ENCODE data around the gene TRMT11.
A peak's percentile ranks its signal among the peaks of the same experiment; 100 is the strongest.

TRMT11 gene

DNA sequence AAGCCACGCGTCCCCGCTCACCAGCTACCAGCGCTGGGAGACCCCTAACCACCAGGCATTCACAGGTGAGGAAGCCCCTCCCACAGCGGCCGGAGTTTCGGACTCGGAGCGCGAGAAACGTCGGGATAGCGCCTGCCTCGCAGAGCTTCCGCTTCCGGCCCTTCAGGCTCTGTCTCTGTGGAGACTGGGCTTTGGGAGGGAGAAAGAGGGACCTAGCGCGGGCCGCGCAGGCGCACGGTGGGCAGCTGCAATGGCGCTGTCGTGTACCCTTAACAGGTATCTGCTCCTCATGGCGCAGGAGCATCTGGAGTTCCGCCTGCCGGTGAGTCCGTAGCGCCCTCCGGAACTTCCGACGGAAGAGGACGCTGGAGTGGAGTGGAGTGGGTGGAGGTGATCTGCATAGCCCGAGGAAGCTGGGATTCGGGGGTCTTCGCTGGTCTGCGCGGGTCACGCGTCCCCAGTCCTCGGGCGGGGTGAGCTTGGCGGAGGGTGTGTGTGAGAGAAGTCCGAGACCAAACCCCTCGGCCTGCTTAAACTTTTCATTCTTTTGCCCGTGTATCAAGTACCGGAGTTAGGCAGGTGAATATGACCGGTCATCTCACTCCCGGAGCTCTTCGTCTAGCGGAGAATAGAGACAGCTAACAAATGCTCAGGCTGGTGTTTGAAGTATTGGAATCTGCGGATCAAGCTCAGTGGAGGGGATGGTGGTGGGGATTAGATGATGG is at the start of gene TRMT11:
Gene TRMT11, plus strand, starts transcription at position 240 of the 725 bp plus-strand sequence. Its CDS starts 11 bp downstream, at position 251.
- H3K9ac ChIP-seq (ENCODE audit: low read length in 5 of 5): peak within 1 kb of the TSS; percentile 70 to 89 (median 81)
- peaks cover 0 to 5% (median 0%) of the 10 kb centered on the region in 5 donors for H3K36me3 ChIP-seq (ENCODE audit: control insufficient read depth in 5 of 5, insufficient read depth in 5 of 5, low read length in 5 of 5)
- H3K27me3 ChIP-seq (ENCODE audit: control insufficient read depth in 5 of 5, insufficient read depth in 4 of 5, low read length in 5 of 5): no peaks in the 10 kb centered on the region
- H3K27ac ChIP-seq (ENCODE audit: low read depth, low read length): peak within 1 kb of the TSS; percentile 54
- peaks cover 0 to 17% (median 17%) of the 10 kb centered on the region in 5 donors for H3K4me1 ChIP-seq (ENCODE audit: control insufficient read depth in 5 of 5, insufficient read depth in 5 of 5, low read length in 5 of 5)
- H3K4me3 ChIP-seq (ENCODE audit: low read depth in 1 of 5, low read length in 5 of 5): peak within 1 kb of the TSS; percentile 83 to 99 (median 98)
- H3K9me3 ChIP-seq (ENCODE audit: control insufficient read depth in 5 of 5, low read length in 5 of 5): no peaks in the 10 kb centered on the region

DNA sequence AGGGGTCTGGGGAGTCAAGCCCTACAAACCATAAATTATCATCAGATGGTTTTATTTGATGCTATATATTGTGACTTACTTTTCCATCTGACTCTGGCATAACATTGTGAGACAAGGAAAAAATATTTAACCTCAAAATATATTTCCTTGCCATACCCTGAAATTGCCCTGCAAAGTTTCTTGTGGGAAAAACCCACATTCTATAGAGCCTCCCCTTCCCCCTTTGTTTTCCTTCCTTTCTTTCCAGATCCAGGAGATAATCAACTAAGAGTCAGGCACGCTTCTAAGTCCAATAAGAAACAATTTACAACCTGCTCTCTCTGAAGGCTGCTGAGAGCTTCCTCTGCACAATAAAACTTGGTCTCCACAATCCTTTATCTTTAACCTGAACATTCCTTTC is 47.3 kb upstream of the TRMT11 start:
- peaks cover 0 to 7% (median 6%) of the 10 kb centered on the region in 5 donors for H3K4me1 ChIP-seq (ENCODE audit: control insufficient read depth in 5 of 5, insufficient read depth in 5 of 5, low read length in 5 of 5)
- no peak overlapping the region for H3K4me3 ChIP-seq (ENCODE audit: low read depth in 1 of 5, low read length in 5 of 5)
- no peak overlapping the region for H3K27ac ChIP-seq (ENCODE audit: low read depth, low read length)
- no peaks in the 10 kb centered on the region for H3K9me3 ChIP-seq (ENCODE audit: control insufficient read depth in 5 of 5, low read length in 5 of 5)
- H3K27me3 ChIP-seq (ENCODE audit: control insufficient read depth in 5 of 5, insufficient read depth in 4 of 5, low read length in 5 of 5): no peaks in the 10 kb centered on the region
- no peaks in the 10 kb centered on the region for H3K36me3 ChIP-seq (ENCODE audit: control insufficient read depth in 5 of 5, insufficient read depth in 5 of 5, low read length in 5 of 5)
- no peak overlapping the region for H3K9ac ChIP-seq (ENCODE audit: low read length in 5 of 5)

DNA sequence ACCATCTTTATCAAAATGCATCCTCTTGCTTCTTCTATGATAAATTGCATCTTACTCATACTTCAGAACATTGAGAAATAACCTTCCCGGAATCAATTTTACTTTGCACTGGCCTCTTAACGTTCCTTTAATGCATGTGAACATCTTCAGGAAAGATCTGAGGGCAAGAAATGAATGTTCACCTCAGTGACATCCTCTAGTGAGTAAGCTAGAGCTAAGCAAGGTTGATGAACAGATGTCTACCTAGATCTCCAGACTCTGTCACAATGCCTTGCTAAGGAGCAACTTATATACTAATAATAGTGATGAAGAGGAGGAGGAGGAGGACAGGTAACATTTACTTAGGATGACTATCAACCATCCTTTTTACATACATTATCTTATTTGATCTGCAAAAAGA is 46.5 kb upstream of the TRMT11 start:
- H3K9me3 ChIP-seq (ENCODE audit: control insufficient read depth in 5 of 5, low read length in 5 of 5): no peaks in the 10 kb centered on the region
- H3K36me3 ChIP-seq (ENCODE audit: control insufficient read depth in 5 of 5, insufficient read depth in 5 of 5, low read length in 5 of 5): no peaks in the 10 kb centered on the region
- no peaks in the 10 kb centered on the region for H3K27me3 ChIP-seq (ENCODE audit: control insufficient read depth in 5 of 5, insufficient read depth in 4 of 5, low read length in 5 of 5)
- no peak overlapping the region for H3K4me3 ChIP-seq (ENCODE audit: low read depth in 1 of 5, low read length in 5 of 5)
- H3K9ac ChIP-seq (ENCODE audit: low read length in 5 of 5): no peak overlapping the region
- H3K27ac ChIP-seq (ENCODE audit: low read depth, low read length): no peak overlapping the region
- peaks cover 0 to 14% (median 11%) of the 10 kb centered on the region in 5 donors for H3K4me1 ChIP-seq (ENCODE audit: control insufficient read depth in 5 of 5, insufficient read depth in 5 of 5, low read length in 5 of 5)

DNA sequence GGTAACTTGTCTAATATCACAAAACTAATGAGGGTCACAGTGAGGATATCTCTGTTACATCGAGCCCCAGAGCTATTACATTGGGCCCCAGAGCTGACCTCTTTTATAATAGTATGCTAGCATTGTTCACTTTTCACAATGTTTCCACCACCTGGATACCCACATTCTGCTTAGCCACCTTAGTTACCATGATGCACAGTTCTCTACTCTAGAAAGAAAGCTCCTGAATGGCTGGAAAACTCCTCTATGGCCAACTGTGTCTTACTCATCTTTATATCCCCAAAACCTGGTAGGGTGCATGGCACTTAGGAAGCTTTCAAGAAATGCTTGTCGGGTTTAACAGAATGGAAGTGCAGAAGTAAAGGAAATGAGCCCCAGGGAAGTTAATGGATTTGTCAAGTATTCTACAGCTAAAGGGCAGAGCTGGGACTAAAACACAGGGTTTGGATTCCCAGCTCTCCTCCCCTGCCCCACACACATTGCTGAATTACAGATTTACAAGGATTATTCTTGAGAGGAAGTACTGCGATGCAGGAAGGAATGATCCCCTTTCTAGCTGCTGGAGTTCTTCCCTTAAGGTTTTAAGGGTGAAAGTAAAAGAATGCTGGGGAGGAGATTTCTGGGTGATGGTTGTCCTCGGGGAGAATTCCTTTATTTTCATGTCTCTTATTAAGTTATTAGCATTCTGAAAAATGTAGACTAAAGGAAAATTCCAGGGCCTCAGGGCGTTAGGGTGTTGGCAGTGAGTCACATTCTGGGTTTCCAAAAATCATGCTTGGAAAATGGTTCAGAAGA is 45.9 kb upstream of the TRMT11 start:
- H3K27me3 ChIP-seq (ENCODE audit: control insufficient read depth in 5 of 5, insufficient read depth in 4 of 5, low read length in 5 of 5): no peaks in the 10 kb centered on the region
- no peaks in the 10 kb centered on the region for H3K9me3 ChIP-seq (ENCODE audit: control insufficient read depth in 5 of 5, low read length in 5 of 5)
- H3K9ac ChIP-seq (ENCODE audit: low read length in 5 of 5): no peak overlapping the region
- H3K4me3 ChIP-seq (ENCODE audit: low read depth in 1 of 5, low read length in 5 of 5): no peak overlapping the region
- peaks cover 0 to 16% (median 14%) of the 10 kb centered on the region in 5 donors for H3K4me1 ChIP-seq (ENCODE audit: control insufficient read depth in 5 of 5, insufficient read depth in 5 of 5, low read length in 5 of 5)
- no peak overlapping the region for H3K27ac ChIP-seq (ENCODE audit: low read depth, low read length)
- H3K36me3 ChIP-seq (ENCODE audit: control insufficient read depth in 5 of 5, insufficient read depth in 5 of 5, low read length in 5 of 5): no peaks in the 10 kb centered on the region

DNA sequence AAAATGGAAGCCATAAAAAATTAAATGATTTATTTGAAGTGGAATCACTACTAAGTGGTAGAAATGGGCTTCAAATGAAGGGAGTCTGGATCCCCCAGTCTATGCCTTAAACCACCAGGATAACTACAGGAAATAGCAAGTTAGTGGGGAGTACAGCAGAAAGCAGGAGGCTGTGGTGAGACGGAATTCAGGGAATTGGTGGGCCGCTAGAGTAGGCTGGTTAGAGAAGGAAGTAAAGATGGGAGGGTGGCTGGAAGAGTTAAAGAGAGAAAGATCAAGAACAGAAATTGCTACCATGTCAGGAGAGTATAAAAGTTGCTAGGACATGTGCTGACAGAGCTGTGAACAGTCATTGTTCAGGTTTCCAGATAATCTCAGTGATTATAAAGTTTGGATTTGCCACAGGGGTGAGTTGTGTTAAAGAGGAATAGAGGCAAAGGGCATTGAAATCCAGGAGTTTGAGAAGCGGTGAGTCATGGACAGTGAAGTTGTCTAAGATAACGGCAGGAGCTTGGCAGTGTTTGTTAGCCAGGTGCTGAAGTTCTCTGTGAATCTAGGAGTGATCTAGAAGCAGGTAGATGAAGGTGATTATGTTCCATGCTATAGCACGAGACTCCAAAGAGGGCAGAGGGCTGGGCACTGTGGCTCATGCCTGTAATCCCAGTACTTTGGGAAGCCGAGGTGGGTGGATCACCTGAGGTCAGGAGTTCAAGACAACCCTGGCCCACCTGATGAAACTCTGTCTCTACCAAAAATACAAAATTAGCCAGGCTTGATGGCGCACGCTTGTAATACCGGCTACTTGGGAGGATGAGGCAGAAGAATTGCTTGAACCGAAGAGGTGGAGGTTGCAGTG is 43.4 kb upstream of the TRMT11 start:
- H3K27me3 ChIP-seq (ENCODE audit: control insufficient read depth in 5 of 5, insufficient read depth in 4 of 5, low read length in 5 of 5): no peaks in the 10 kb centered on the region
- H3K9me3 ChIP-seq (ENCODE audit: control insufficient read depth in 5 of 5, low read length in 5 of 5): no peaks in the 10 kb centered on the region
- no peak overlapping the region for H3K9ac ChIP-seq (ENCODE audit: low read length in 5 of 5)
- H3K27ac ChIP-seq (ENCODE audit: low read depth, low read length): no peak overlapping the region
- H3K4me3 ChIP-seq (ENCODE audit: low read depth in 1 of 5, low read length in 5 of 5): no peak overlapping the region
- H3K4me1 ChIP-seq (ENCODE audit: control insufficient read depth in 5 of 5, insufficient read depth in 5 of 5, low read length in 5 of 5): peaks cover 0 to 19% (median 16%) of the 10 kb centered on the region in 5 donors
- H3K36me3 ChIP-seq (ENCODE audit: control insufficient read depth in 5 of 5, insufficient read depth in 5 of 5, low read length in 5 of 5): no peaks in the 10 kb centered on the region

DNA sequence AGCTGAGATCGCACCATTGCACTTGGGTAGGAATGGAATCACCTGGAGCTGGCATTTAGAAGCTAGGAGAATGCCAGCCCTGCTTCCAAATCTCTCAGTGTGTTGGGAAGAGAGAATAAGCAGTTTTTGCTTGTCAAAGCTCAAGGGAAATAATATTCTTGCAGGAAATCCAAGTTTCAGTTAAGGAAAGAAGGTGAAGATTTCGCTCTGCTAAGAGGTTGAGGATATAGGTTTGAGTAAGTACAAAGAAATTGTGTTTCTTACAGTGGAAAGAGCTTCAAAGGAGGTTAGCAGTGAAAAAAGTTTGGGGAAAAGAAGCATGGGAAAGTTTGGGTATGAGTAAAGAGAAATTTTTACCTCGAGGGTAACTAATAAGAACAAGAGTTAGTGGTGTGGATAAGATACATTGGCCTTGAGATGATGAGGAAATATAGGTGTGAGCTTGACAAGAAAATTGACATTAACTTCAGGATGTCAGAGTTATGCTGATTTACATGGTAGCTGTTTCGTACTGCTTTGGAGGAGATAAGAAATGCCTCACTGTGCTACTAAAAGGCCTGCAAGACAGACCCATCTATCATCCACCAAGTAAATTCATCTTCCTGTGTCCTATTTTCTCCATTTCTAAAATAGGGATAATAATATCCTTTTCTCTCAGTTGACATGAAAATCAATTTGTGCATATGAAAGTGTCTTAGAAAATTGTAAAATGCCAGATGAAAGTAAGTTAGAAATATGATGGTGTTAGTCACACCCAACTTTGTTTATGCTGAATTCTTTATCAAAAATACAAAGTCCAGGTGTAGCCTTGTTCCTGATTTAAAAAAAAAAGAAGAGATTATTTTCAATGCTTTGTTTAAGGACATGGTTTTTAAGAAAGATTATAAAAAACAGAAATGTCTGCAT is 42.6 kb upstream of the TRMT11 start:
- H3K4me1 ChIP-seq (ENCODE audit: control insufficient read depth in 5 of 5, insufficient read depth in 5 of 5, low read length in 5 of 5): peaks cover 0 to 19% (median 16%) of the 10 kb centered on the region in 5 donors
- no peaks in the 10 kb centered on the region for H3K9me3 ChIP-seq (ENCODE audit: control insufficient read depth in 5 of 5, low read length in 5 of 5)
- H3K27ac ChIP-seq (ENCODE audit: low read depth, low read length): peak overlapping the region; percentile 19
- no peaks in the 10 kb centered on the region for H3K36me3 ChIP-seq (ENCODE audit: control insufficient read depth in 5 of 5, insufficient read depth in 5 of 5, low read length in 5 of 5)
- H3K4me3 ChIP-seq (ENCODE audit: low read depth in 1 of 5, low read length in 5 of 5): no peak overlapping the region
- H3K9ac ChIP-seq (ENCODE audit: low read length in 5 of 5): no peak overlapping the region
- no peaks in the 10 kb centered on the region for H3K27me3 ChIP-seq (ENCODE audit: control insufficient read depth in 5 of 5, insufficient read depth in 4 of 5, low read length in 5 of 5)

DNA sequence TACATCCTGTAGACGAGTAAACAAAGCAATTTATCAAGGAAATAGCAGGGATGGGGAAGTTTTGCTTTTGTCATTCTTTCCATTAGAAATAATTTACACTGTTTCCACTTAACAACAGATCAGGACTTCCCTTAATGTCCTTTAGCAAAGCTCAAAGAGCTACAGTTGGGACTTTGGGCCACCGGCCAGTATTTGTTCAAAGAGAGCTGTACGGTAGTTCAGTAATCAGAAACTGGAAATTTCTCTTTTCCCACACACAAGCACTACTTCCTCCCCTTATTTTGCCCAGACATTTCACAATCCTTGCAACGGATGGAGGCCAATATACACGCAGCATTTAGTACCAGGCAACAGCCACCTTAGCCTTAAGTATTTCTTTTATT is 41.9 kb upstream of the TRMT11 start:
- Histone ChIP-seq H3K4me3 (ENCODE audit: low read depth in 1 of 5, low read length in 5 of 5) (no peak overlapping the region), H3K9me3 (ENCODE audit: control insufficient read depth in 5 of 5, low read length in 5 of 5) (no peaks in the 10 kb centered on the region), H3K4me1 (ENCODE audit: control insufficient read depth in 5 of 5, insufficient read depth in 5 of 5, low read length in 5 of 5) (peaks cover 0 to 19% (median 16%) of the 10 kb centered on the region in 5 donors), H3K36me3 (ENCODE audit: control insufficient read depth in 5 of 5, insufficient read depth in 5 of 5, low read length in 5 of 5) (no peaks in the 10 kb centered on the region), H3K27ac (ENCODE audit: low read depth, low read length) (peak overlapping the region; percentile 19), H3K9ac (ENCODE audit: low read length in 5 of 5) (no peak overlapping the region), H3K27me3 (ENCODE audit: control insufficient read depth in 5 of 5, insufficient read depth in 4 of 5, low read length in 5 of 5) (no peaks in the 10 kb centered on the region)

DNA sequence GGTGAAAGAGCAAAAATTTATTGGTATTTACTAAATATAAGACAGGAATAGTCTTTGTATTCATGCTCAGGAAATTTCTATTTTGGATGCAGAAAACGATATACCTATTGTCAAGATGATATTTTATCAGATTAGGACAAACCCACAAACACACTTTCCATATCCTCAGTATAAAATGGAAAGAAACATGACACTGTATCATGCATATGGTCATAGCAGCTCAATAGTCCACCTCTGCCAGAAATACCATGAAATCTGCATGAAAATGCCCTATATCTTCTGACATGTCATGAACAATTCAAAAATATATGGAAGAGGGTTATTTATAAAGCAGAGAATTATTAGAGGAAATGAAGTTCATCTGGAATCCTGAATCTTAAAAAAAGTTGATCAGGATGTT is 41.4 kb upstream of the TRMT11 start:
- H3K9me3 ChIP-seq (ENCODE audit: control insufficient read depth in 5 of 5, low read length in 5 of 5): no peaks in the 10 kb centered on the region
- no peaks in the 10 kb centered on the region for H3K36me3 ChIP-seq (ENCODE audit: control insufficient read depth in 5 of 5, insufficient read depth in 5 of 5, low read length in 5 of 5)
- no peaks in the 10 kb centered on the region for H3K27me3 ChIP-seq (ENCODE audit: control insufficient read depth in 5 of 5, insufficient read depth in 4 of 5, low read length in 5 of 5)
- H3K27ac ChIP-seq (ENCODE audit: low read depth, low read length): peak overlapping the region; percentile 19
- H3K4me3 ChIP-seq (ENCODE audit: low read depth in 1 of 5, low read length in 5 of 5): no peak overlapping the region
- no peak overlapping the region for H3K9ac ChIP-seq (ENCODE audit: low read length in 5 of 5)
- H3K4me1 ChIP-seq (ENCODE audit: control insufficient read depth in 5 of 5, insufficient read depth in 5 of 5, low read length in 5 of 5): peaks cover 0 to 19% (median 16%) of the 10 kb centered on the region in 5 donors

Data from subcutaneous abdominal adipose tissue (tissue), 5 donors.